Stimulated activated CD4-positive, alpha-beta T cell treated with anti-CD3 and anti-CD28 coated beads, Interleukin-1b, Interleukin-23, amount 100 ng/mL, for 1 hour (primary cell): ENCODE data around the gene CEP120.

Experiments used
- DNase-seq, 2 donors: peaks; one replicate each; pipeline ENCODE4 v3.0.0-alpha.2; 2020; ENCODE audit warnings: low read depth in 2 of 2

Gene CEP120

GRCh38 chr5:123299136-123299535 lies 124.1 kb downstream of the CEP120 start:
- no peak for DNase-seq

GRCh38 chr5:123298335-123299030 lies 124.7 kb downstream of the CEP120 start:
- no peak for DNase-seq

GRCh38 chr5:123297866-123298265 lies 125.3 kb downstream of the CEP120 start:
- no peak for DNase-seq

GRCh38 chr5:123297198-123297831 lies 125.9 kb downstream of the CEP120 start:
- no peak for DNase-seq
